SK-N-SH (cell line): Measurements from ENCODE around the gene MICAL2. TPM values are rescaled to one million over a fixed set of nuclear protein-coding genes. Genes with fewer than 3 reads are reported as not detected.

ENCODE experiments used
- CTCF ChIA-PET: fragments of 300-600, 350-600 bp; formaldehyde crosslinking; extraction: SDS; loops from one replicate; lab custom pipeline; 2021; lab: Yijun Ruan, JAX
- POLR2A ChIA-PET: fragments of 350-600 bp; sonication (Branson Sonifier 250); formaldehyde crosslinking; extraction: SDS; loops from one replicate; lab custom pipeline; 2020; ENCODE audit warnings: antibody characterized with exemption, inconsistent platforms; lab: Yijun Ruan, JAX
- DNase-seq: peaks from one replicate; pipeline ENCODE4 v3.0.0; 2012
- H2AFZ ChIP-seq: fragments of 200-600 bp; sonication (generic); 2 replicates; pipeline ENCODE4 v1.8.1; 2016; ENCODE audit warnings: antibody characterized with exemption, mild to moderate bottlenecking, low read depth
- H3F3A ChIP-seq: fragments of 200-600 bp; sonication (generic); replicated peaks from 2 replicates; pipeline ENCODE3; 2016; ENCODE audit warnings: antibody characterized with exemption, mild to moderate bottlenecking; ENCODE audit not compliant: insufficient read depth
- H3K27ac ChIP-seq, 2 experiments: fragments of 200-500 bp in 1 of 2; fragments of 200-600 bp in 1 of 2; sonication (Bioruptor generic) in 1 of 2; sonication (generic), shearing (Covaris generic) in 1 of 2; 2 replicates each; pipeline versions ENCODE4 v1.5.1 to v1.6.1; 2014 to 2016; ENCODE audit warnings: low read depth in 2 of 2, inconsistent platforms in 1 of 2, low read length in 1 of 2, mild to moderate bottlenecking in 1 of 2, mixed read lengths in 1 of 2
- H3K27me3 ChIP-seq: fragments of 200-600 bp; sonication (generic), shearing (Covaris generic); 2 replicates; pipeline ENCODE4 v1.6.1; 2016; ENCODE audit warnings: mixed run types; ENCODE audit not compliant: insufficient read depth
- H3K36me3 ChIP-seq, 2 experiments: fragments of 200-500 bp in 1 of 2; fragments of 200-600 bp in 1 of 2; sonication (Bioruptor generic) in 1 of 2; sonication (generic) in 1 of 2; replicated peaks in 1 of 2; 2 replicates each; pipeline versions ENCODE3 to v1.5.1; 2014 to 2016; ENCODE audit warnings: low read length in 1 of 2, mild to moderate bottlenecking in 1 of 2; ENCODE audit not compliant: insufficient read depth in 2 of 2, control insufficient read depth in 1 of 2
- H3K4me1 ChIP-seq, 2 experiments: fragments of 200-500 bp in 1 of 2; fragments of 200-600 bp in 1 of 2; sonication (Bioruptor generic) in 1 of 2; sonication (generic), shearing (Covaris generic) in 1 of 2; 2 replicates each; pipeline versions ENCODE4 v1.5.1 to v1.6.1; 2014 to 2016; ENCODE audit warnings: low read depth in 1 of 2, low read length in 1 of 2, mixed run types in 1 of 2; ENCODE audit not compliant: insufficient read depth in 2 of 2, control insufficient read depth in 1 of 2
- H3K4me2 ChIP-seq: fragments of 200-600 bp; sonication (generic), shearing (Covaris generic); 2 replicates; pipeline ENCODE4 v1.6.1; 2017; ENCODE audit warnings: mixed run types
- H3K4me3 ChIP-seq, 2 experiments: fragments of 200-500 bp in 1 of 2; fragments of 200-600 bp in 1 of 2; sonication (Bioruptor generic) in 1 of 2; sonication (generic), shearing (Covaris generic) in 1 of 2; 2 replicates each; pipeline versions ENCODE4 v1.5.1 to v1.8.1; 2014 to 2016; ENCODE audit warnings: low read depth in 2 of 2, inconsistent platforms in 1 of 2, low read length in 1 of 2, mild to moderate bottlenecking in 1 of 2, mixed read lengths in 1 of 2, moderate library complexity in 1 of 2
- H3K79me2 ChIP-seq: fragments of 200-600 bp; sonication (generic); 2 replicates; pipeline ENCODE4 v1.8.1; 2017; ENCODE audit warnings: mild to moderate bottlenecking; ENCODE audit not compliant: insufficient read depth
- H3K9ac ChIP-seq: fragments of 200-600 bp; sonication (generic); 2 replicates; pipeline ENCODE4 v1.6.1; 2017; ENCODE audit warnings: mixed run types
- H3K9me2 ChIP-seq: fragments of 200-600 bp; sonication (generic); 2 replicates; pipeline ENCODE4 v1.6.1; 2017; ENCODE audit warnings: mixed run types
- H3K9me3 ChIP-seq: fragments of 200-600 bp; sonication (generic); 2 replicates; pipeline ENCODE4 v1.6.1; 2017; ENCODE audit warnings: mixed run types, mild to moderate bottlenecking, moderate library complexity
- H4K20me1 ChIP-seq: fragments of 200-600 bp; sonication (generic); 2 replicates; pipeline ENCODE4 v1.6.1; 2017; ENCODE audit warnings: mild to moderate bottlenecking, mixed run types; ENCODE audit not compliant: insufficient read depth
- CHD2 ChIP-seq: fragments of 150-350 bp; IDR thresholded peaks from 2 replicates; pipeline ENCODE4 v1.6.1; 2018; ENCODE audit warnings: low read length; ENCODE audit not compliant: partially characterized antibody
- ELF1 ChIP-seq: IDR thresholded peaks from 2 replicates; pipeline ENCODE4 v1.4.0; 2012
- EP300 ChIP-seq, 2 experiments: IDR thresholded peaks; 2 replicates each; pipeline versions ENCODE4 v1.4.0 to v1.6.1; 2012; ENCODE audit warnings: borderline replicate concordance in 1 of 2, low read depth in 1 of 2, low read length in 1 of 2
- EZH2phosphoT487 ChIP-seq: fragments of 200-600 bp; sonication (generic); IDR thresholded peaks from 2 replicates; pipeline ENCODE4 v1.6.1; 2017; ENCODE audit warnings: low read depth, mixed run types, mild to moderate bottlenecking, antibody characterized with exemption, moderate library complexity, borderline replicate concordance
- FOSL2 ChIP-seq: IDR thresholded peaks from 2 replicates; pipeline ENCODE4 v1.4.0; 2012; ENCODE audit warnings: low read depth, mild to moderate bottlenecking, moderate library complexity, borderline replicate concordance
- FOXJ3 ChIP-seq: sonication (generic); formaldehyde crosslinking; IDR thresholded peaks from 2 replicates; pipeline ENCODE4 v1.5.1; 2020; ENCODE audit warnings: mild to moderate bottlenecking, missing genetic modification reagents
- FOXM1 ChIP-seq: IDR thresholded peaks from 2 replicates; pipeline ENCODE4 v1.4.0; 2012; ENCODE audit warnings: low read depth, mild to moderate bottlenecking
- GABPA ChIP-seq: IDR thresholded peaks from 2 replicates; pipeline ENCODE4 v1.4.0; 2012; ENCODE audit warnings: low read depth, mild to moderate bottlenecking
- IRF3 ChIP-seq: fragments of 150-350 bp; IDR thresholded peaks from 2 replicates; pipeline ENCODE4 v1.6.1; 2016; ENCODE audit warnings: mild to moderate bottlenecking, low read depth, low read length
- MEF2A ChIP-seq: IDR thresholded peaks from 2 replicates; pipeline ENCODE4 v1.4.0; 2012; ENCODE audit warnings: low read depth, borderline replicate concordance
- MXI1 ChIP-seq: IDR thresholded peaks from 2 replicates; pipeline ENCODE4 v1.6.1; 2012; ENCODE audit warnings: mild to moderate bottlenecking, low read depth, low read length, improper control_type of control experiment
- NFIC ChIP-seq: IDR thresholded peaks from 2 replicates; pipeline ENCODE4 v1.4.0; 2012; ENCODE audit warnings: borderline replicate concordance
- NRF1 ChIP-seq: IDR thresholded peaks from 2 replicates; pipeline ENCODE4 v1.6.1; 2012; ENCODE audit warnings: low read depth, mild to moderate bottlenecking, low read length
- RAD21 ChIP-seq: IDR thresholded peaks from 2 replicates; pipeline ENCODE4 v1.6.1; 2012; ENCODE audit warnings: mild to moderate bottlenecking, low read length
- REST ChIP-seq: IDR thresholded peaks from 2 replicates; pipeline ENCODE4 v1.6.1; 2012; ENCODE audit warnings: mild to moderate bottlenecking, low read depth, low read length, moderate library complexity
- RFX5 ChIP-seq: IDR thresholded peaks from 2 replicates; pipeline ENCODE4 v1.6.1; 2012; ENCODE audit warnings: mild to moderate bottlenecking, improper control_type of control experiment, low read length
- RXRA ChIP-seq: IDR thresholded peaks from 2 replicates; pipeline ENCODE4 v1.4.0; 2012; ENCODE audit warnings: low read depth, mild to moderate bottlenecking, borderline replicate concordance
- USF1 ChIP-seq: IDR thresholded peaks from 2 replicates; pipeline ENCODE4 v1.4.0; 2012; ENCODE audit warnings: low read depth, borderline replicate concordance
- YY1 ChIP-seq: IDR thresholded peaks from 2 replicates; pipeline ENCODE4 v1.4.0; 2012; ENCODE audit warnings: low read depth, mild to moderate bottlenecking
- WGBS: methylation state at CpG from one replicate; pipeline ENCODE4 v1.1.6; 2017; ENCODE audit warnings: low lambda C conversion rate; 5-methylcytosine and 5-hydroxymethylcytosine counted together
- polyA plus RNA-seq, 3 experiments: library from polyadenylated mRNA; depleted of rRNA; stranded (reverse); fragments of >200 nt; gene quantifications; 2 replicates each; pipeline ENCODE4 v1.2.3, GENCODE V29; 2012

MICAL2 gene
- polyA plus RNA-seq, 1 of the 3 experiments (the other 2 are of a cell fraction), result 54.6 TPM

GRCh38 chr11:12074529-12075195, 35.7 kb upstream of the MICAL2 start:
- peaks cover 50% of the 10 kb centered on the region for H3F3A ChIP-seq
- H4K20me1 ChIP-seq, result no peaks in the 10 kb centered on the region
- H2AFZ ChIP-seq, result no peak overlapping the region
- no peaks in the 10 kb centered on the region for H3K9me3 ChIP-seq
- no peaks in the 10 kb centered on the region for H3K27me3 ChIP-seq
- peak overlapping the region in 1 of 2 experiments; percentile 100; a peak in 2 of 4 replicates for H3K27ac ChIP-seq
- TF ChIP-seq YY1 (no peak), EP300 (IDR thresholded peaks at IDR 0.05; ENCODE audit: borderline replicate concordance in 1 of 2, low read depth in 1 of 2, low read length in 1 of 2) (no peak), REST (no peak), RAD21 (no peak), GABPA (no peak), RXRA (no peak), NFIC (no peak), FOSL2 (no peak)
- H3K36me3 ChIP-seq, result no peaks in the 10 kb centered on the region
- H3K79me2 ChIP-seq, result peaks cover 10% of the 10 kb centered on the region; the same call in 1 of the 2 replicates
- ChIA-PET CTCF (interaction anchor here (1.0 kb wide), 1 partner anchor 31 kb away, joined by 5 read pairs; no protein-coding TSS in a partner anchor), POLR2A (no interaction called here)
- H3K4me3 ChIP-seq, result no peak overlapping the region
- peak overlapping the region; percentile 94; the same call in 1 of the 2 replicates for H3K9ac ChIP-seq
- 78% methylated on average over 4 of the region's 6 CpGs for WGBS
- H3K9me2 ChIP-seq, result no peaks in the 10 kb centered on the region
- DNase-seq, result no peak
- no peak overlapping the region for H3K4me2 ChIP-seq
- H3K4me1 ChIP-seq, result peaks cover 0 to 22% of the 10 kb centered on the region in 2 experiments; a peak in 2 of 4 replicates

- Histone ChIP-seq H3K9ac (peak overlapping the region; percentile 94), H3K36me3 (no peaks in the 10 kb centered on the region), H3F3A (peaks cover 52% of the 10 kb centered on the region), H2AFZ (no peak overlapping the region), H3K9me2 (no peaks in the 10 kb centered on the region), H3K4me2 (peak overlapping the region; percentile 61), H3K79me2 (peaks cover 10% of the 10 kb centered on the region; the same call in 1 of the 2 replicates), H3K27ac (peak overlapping the region in 1 of 2 experiments; percentile 100; a peak in 2 of 4 replicates), H3K4me3 (no peak overlapping the region), H3K4me1 (peaks cover 0 to 22% of the 10 kb centered on the region in 2 experiments; a peak in 2 of 4 replicates), H3K27me3 (no peaks in the 10 kb centered on the region), H4K20me1 (no peaks in the 10 kb centered on the region), H3K9me3 (no peaks in the 10 kb centered on the region)
- WGBS, result 95% methylated on average over 3 of the region's 3 CpGs
- DNase-seq, result no peak
- ChIA-PET POLR2A (no interaction called here), CTCF (no interaction called here)
- TF ChIP-seq REST, result no peak
- no peak for TF ChIP-seq FOXJ3 (CRISPR knock-in tag)
- TF ChIP-seq RFX5, result no peak
- TF ChIP-seq IRF3, result no peak
- TF ChIP-seq MEF2A, result no peak
- no peak for TF ChIP-seq FOXM1
- TF ChIP-seq USF1, result no peak
- TF ChIP-seq CHD2, result no peak
- no peak for TF ChIP-seq MXI1
- no peak for TF ChIP-seq ELF1
- TF ChIP-seq NRF1, result no peak
- TF ChIP-seq EZH2phosphoT487, result no peak
Observed at GRCh38 chr11:12075291-12075690, 35.1 kb upstream of the MICAL2 start.
